K562 (cell line): Measurements from ENCODE around the gene ERGIC1. TPM values are rescaled to one million over a fixed set of nuclear protein-coding genes. Genes with fewer than 3 reads are reported as not detected.

ENCODE experiments used
- CBFA2T2 ChIP-seq: fragments of 450-650 bp; conservative IDR thresholded peaks from 2 replicates; pipeline ENCODE4 v1.6.1; 2017; ENCODE audit warnings: mild to moderate bottlenecking
- HMG20B ChIP-seq: fragments of 250-450 bp; sonication (Bioruptor Pico); IDR thresholded peaks from 2 replicates; pipeline ENCODE4 v1.5.0; 2021; ENCODE audit warnings: mild to moderate bottlenecking
- HOXB6 ChIP-seq: fragments of 250-450 bp; sonication (Bioruptor Pico); IDR thresholded peaks from 2 replicates; pipeline ENCODE4 v1.5.1; 2022; ENCODE audit warnings: mild to moderate bottlenecking, borderline replicate concordance
- KLF6 ChIP-seq: fragments of 250-450 bp; sonication (Bioruptor Pico); IDR thresholded peaks from 2 replicates; pipeline ENCODE4 v1.4.0; 2020; ENCODE audit warnings: mild to moderate bottlenecking, moderate library complexity, borderline replicate concordance
- MAFF ChIP-seq: IDR thresholded peaks from 2 replicates; pipeline ENCODE4 v1.6.1; 2012; ENCODE audit warnings: low read length, improper control_type of control experiment
- MAZ ChIP-seq, 2 experiments: fragments of 450-650 bp in 1 of 2; sonication (generic) in 1 of 2; formaldehyde crosslinking; IDR thresholded peaks in 1 of 2; conservative IDR thresholded peaks in 1 of 2; 2 replicates each; pipeline versions ENCODE4 v1.4.0 to v1.5.0; 2020; ENCODE audit warnings: mild to moderate bottlenecking in 1 of 2, missing genetic modification reagents in 1 of 2
- PHB ChIP-seq: fragments of 250-450 bp; sonication (Bioruptor Pico); IDR thresholded peaks from 2 replicates; pipeline ENCODE4 v1.5.0; 2021
- PRPF4 ChIP-seq: fragments of 200-400 bp; formaldehyde crosslinking; IDR thresholded peaks from one replicate; pipeline ENCODE4 v1.6.1; 2017; ENCODE audit warnings: low read length, low read depth, mild to moderate bottlenecking; ENCODE audit not compliant: insufficient read depth, poor library complexity, severe bottlenecking
- PTBP1 ChIP-seq: fragments of 200-400 bp; formaldehyde crosslinking; IDR thresholded peaks from 2 replicates; pipeline ENCODE4 v1.6.1; 2017; ENCODE audit warnings: low read depth, low read length
- RBM14 ChIP-seq: fragments of 200-400 bp; formaldehyde crosslinking; IDR thresholded peaks from 2 replicates; pipeline ENCODE4 v1.6.1; 2018; ENCODE audit warnings: low read depth, mild to moderate bottlenecking, low read length, moderate library complexity, borderline replicate concordance; ENCODE audit not compliant: insufficient read depth
- RCOR1 ChIP-seq, 2 experiments: IDR thresholded peaks; 2 replicates each; pipeline ENCODE4 v1.6.1; 2012; ENCODE audit warnings: low read depth in 2 of 2, low read length in 2 of 2, borderline replicate concordance in 1 of 2, improper control_type of control experiment in 1 of 2
- SMAD2 ChIP-seq: fragments of 150-350 bp; IDR thresholded peaks from 2 replicates; pipeline ENCODE4 v1.6.1; 2014; ENCODE audit warnings: low read depth, mild to moderate bottlenecking, low read length
- SRF ChIP-seq, 2 experiments: fragments of 250-450, 450-650 bp in 1 of 2; sonication (Bioruptor Pico) in 1 of 2; sonication (generic) in 1 of 2; formaldehyde crosslinking; IDR thresholded peaks; 2 replicates each; pipeline versions ENCODE4 v1.5.0 to v1.5.1; 2020 to 2022; ENCODE audit warnings: mild to moderate bottlenecking in 1 of 2, missing genetic modification reagents in 1 of 2
- ZNF217 ChIP-seq: sonication (generic); formaldehyde crosslinking; IDR thresholded peaks from 2 replicates; pipeline ENCODE4 v1.8.0; 2022; ENCODE audit warnings: mild to moderate bottlenecking, missing genetic modification reagents
- ZNF445 ChIP-seq: fragments of 250-450 bp; sonication (Bioruptor Pico); IDR thresholded peaks from 2 replicates; pipeline ENCODE4 v1.4.0; 2020; ENCODE audit warnings: low read depth, mild to moderate bottlenecking, moderate library complexity
- ZNF584 ChIP-seq: fragments of 200-800 bp; sonication (Bioruptor generic); IDR thresholded peaks from 2 replicates; pipeline ENCODE4 v1.6.1; 2016; ENCODE audit warnings: low read depth, mild to moderate bottlenecking, missing genetic modification characterization, missing compliant biosample characterization
- ZSCAN29 ChIP-seq: fragments of 450-650 bp; IDR thresholded peaks from 2 replicates; pipeline ENCODE4 v1.6.1; 2017
- polyA plus RNA-seq, 8 experiments: library from polyadenylated mRNA; depleted of rRNA in 4 of 8; stranded (reverse) in 5 of 8; unstranded in 3 of 8; fragments of >200 nt; fragmentation: Nextera tagmentation in 2 of 8; fragmentation: Illumina TruSeq in 1 of 8; extraction: Ambion mirVana in 2 of 8; extraction: Trizol in 1 of 8; gene quantifications; 2 replicates each; pipeline versions ENCODE4 v1.2.1 to v1.2.3, GENCODE V29; 2011 to 2014; ENCODE audit warnings: inconsistent platforms in 1 of 8, missing spikeins in 1 of 8
- total RNA-seq, 7 experiments: library from RNA; depleted of rRNA in 6 of 7; stranded (reverse); fragments of >200 nt in 6 of 7; fragmentation: Illumina TruSeq in 2 of 7; extraction: Trizol in 2 of 7; gene quantifications; 2 replicates each; pipeline versions ENCODE4 v1.2.1 to v1.2.3, GENCODE V29; 2011 to 2021; ENCODE audit warnings: low replicate concordance in 1 of 7
- TF ChIP-seq, protein P1 (sequence below): IDR thresholded peaks from 3 replicates; pipeline ENCODE4 v1.6.1; 2011; ENCODE audit warnings: borderline replicate concordance, mild to moderate bottlenecking; ENCODE audit not compliant: insufficient read length, insufficient read depth
- TF ChIP-seq, protein P2 (sequence below): fragments of 450-650 bp; IDR thresholded peaks from 2 replicates; pipeline ENCODE4 v1.6.1; 2017; ENCODE audit warnings: antibody characterized with exemption
- TF ChIP-seq, protein P3 (sequence below): sonication (generic); IDR thresholded peaks from 2 replicates; pipeline ENCODE4 v1.6.1; 2016
- TF ChIP-seq, protein P4 (sequence below): fragments of 450-650 bp; IDR thresholded peaks from 2 replicates; pipeline ENCODE4 v1.6.1; 2017; ENCODE audit warnings: mild to moderate bottlenecking, moderate library complexity
- TF ChIP-seq, protein P5 (sequence below): fragments of 450-650 bp; formaldehyde crosslinking; IDR thresholded peaks from 2 replicates; pipeline ENCODE4 v1.4.0; 2022; ENCODE audit warnings: mild to moderate bottlenecking, moderate library complexity

Gene ERGIC1
- total and polyA plus RNA-seq, 9 of the 15 experiments (the other 6 are each of a cell fraction or from before 2014, with no cell fraction given): 5.5 to 68.4 (median 36.4) TPM

DNA sequence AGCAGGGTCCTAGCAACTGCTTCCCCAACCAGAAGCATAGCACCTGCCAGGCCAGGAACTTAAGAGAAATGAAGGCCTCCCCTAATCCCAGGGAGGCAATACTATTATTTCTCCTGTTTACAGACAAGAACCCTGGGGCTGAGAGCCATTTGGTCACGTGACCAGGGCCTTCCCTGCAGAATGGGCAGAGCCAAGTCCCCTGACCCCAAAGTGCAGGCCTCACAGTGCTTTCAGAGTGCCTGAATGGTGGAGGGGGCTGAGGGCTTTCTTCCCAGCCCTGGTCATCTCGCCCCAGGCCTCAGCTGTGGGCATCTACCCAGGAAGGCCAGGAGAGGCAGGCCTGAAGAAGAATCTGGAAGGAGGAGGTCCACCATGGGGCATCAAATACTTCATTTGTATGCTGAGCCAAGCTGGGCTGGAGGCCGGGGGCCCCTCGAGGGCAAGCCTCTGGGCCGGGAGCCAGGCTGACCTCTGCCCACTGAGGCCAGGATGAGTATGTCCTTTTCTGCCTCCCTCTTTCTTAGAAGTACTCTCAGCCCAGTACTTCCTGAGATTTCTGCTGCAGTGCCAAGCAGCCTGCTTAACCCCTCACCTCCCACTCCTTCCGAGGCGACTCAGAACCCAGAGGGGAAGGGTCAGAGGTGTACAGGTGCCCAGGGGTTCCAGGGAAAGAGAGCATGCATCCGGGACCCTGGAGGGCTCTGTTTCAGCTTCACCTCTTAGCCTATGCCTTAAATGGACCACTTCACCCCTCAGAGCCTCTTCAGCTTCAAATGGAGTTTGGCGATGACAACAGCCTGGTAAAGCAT lies 44.2 kb upstream of the ERGIC1 start (continued):
- TF ChIP-seq, protein P1, sequence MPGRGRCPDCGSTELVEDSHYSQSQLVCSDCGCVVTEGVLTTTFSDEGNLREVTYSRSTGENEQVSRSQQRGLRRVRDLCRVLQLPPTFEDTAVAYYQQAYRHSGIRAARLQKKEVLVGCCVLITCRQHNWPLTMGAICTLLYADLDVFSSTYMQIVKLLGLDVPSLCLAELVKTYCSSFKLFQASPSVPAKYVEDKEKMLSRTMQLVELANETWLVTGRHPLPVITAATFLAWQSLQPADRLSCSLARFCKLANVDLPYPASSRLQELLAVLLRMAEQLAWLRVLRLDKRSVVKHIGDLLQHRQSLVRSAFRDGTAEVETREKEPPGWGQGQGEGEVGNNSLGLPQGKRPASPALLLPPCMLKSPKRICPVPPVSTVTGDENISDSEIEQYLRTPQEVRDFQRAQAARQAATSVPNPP: no peak
- TF ChIP-seq HOXB6 (CRISPR knock-in tag) (no peak), ZNF584 (CRISPR knock-in tag) (no peak), SMAD2 (no peak), PTBP1 (no peak), SRF (CRISPR knock-in tag; IDR thresholded peaks at IDR 0.05) (no peak), PHB (CRISPR knock-in tag) (no peak), MAZ (CRISPR knock-in tag; conservative IDR thresholded peaks at IDR 0.05 in 1 of 2, IDR thresholded peaks at IDR 0.05 in 1 of 2) (no peak), ZSCAN29 (no peak), KLF6 (no peak), ZNF445 (CRISPR knock-in tag) (no peak), RBM14 (no peak), MAFF (no peak), ZNF217 (CRISPR knock-in tag) (no peak), CBFA2T2 (peak; percentile 81), HMG20B (CRISPR knock-in tag) (no peak), PRPF4 (no peak), RCOR1 (IDR thresholded peaks at IDR 0.05; ENCODE audit: borderline replicate concordance in 1 of 2, low read depth in 2 of 2, low read length in 2 of 2) (no peak)
- TF ChIP-seq, protein P2, sequence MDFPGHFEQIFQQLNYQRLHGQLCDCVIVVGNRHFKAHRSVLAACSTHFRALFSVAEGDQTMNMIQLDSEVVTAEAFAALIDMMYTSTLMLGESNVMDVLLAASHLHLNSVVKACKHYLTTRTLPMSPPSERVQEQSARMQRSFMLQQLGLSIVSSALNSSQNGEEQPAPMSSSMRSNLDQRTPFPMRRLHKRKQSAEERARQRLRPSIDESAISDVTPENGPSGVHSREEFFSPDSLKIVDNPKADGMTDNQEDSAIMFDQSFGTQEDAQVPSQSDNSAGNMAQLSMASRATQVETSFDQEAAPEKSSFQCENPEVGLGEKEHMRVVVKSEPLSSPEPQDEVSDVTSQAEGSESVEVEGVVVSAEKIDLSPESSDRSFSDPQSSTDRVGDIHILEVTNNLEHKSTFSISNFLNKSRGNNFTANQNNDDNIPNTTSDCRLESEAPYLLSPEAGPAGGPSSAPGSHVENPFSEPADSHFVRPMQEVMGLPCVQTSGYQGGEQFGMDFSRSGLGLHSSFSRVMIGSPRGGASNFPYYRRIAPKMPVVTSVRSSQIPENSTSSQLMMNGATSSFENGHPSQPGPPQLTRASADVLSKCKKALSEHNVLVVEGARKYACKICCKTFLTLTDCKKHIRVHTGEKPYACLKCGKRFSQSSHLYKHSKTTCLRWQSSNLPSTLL: no peak
- TF ChIP-seq, protein P3, sequence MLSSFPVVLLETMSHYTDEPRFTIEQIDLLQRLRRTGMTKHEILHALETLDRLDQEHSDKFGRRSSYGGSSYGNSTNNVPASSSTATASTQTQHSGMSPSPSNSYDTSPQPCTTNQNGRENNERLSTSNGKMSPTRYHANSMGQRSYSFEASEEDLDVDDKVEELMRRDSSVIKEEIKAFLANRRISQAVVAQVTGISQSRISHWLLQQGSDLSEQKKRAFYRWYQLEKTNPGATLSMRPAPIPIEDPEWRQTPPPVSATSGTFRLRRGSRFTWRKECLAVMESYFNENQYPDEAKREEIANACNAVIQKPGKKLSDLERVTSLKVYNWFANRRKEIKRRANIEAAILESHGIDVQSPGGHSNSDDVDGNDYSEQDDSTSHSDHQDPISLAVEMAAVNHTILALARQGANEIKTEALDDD: no peak
- TF ChIP-seq, protein P4, sequence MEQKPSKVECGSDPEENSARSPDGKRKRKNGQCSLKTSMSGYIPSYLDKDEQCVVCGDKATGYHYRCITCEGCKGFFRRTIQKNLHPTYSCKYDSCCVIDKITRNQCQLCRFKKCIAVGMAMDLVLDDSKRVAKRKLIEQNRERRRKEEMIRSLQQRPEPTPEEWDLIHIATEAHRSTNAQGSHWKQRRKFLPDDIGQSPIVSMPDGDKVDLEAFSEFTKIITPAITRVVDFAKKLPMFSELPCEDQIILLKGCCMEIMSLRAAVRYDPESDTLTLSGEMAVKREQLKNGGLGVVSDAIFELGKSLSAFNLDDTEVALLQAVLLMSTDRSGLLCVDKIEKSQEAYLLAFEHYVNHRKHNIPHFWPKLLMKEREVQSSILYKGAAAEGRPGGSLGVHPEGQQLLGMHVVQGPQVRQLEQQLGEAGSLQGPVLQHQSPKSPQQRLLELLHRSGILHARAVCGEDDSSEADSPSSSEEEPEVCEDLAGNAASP: no peak
- TF ChIP-seq, protein P5, sequence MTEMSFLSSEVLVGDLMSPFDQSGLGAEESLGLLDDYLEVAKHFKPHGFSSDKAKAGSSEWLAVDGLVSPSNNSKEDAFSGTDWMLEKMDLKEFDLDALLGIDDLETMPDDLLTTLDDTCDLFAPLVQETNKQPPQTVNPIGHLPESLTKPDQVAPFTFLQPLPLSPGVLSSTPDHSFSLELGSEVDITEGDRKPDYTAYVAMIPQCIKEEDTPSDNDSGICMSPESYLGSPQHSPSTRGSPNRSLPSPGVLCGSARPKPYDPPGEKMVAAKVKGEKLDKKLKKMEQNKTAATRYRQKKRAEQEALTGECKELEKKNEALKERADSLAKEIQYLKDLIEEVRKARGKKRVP (CRISPR knock-in tag): no peak
